GM21381 (cell line): Measurements from ENCODE around the gene PCDH17.
A peak's percentile ranks its signal among the peaks of the same experiment; 100 is the strongest.

ENCODE experiments used
- ATAC-seq: cut with Tn5 transposase; IDR thresholded peaks from one replicate; pipeline ENCODE4 v1.9.1; 2021; ENCODE audit warnings: mild to moderate bottlenecking, moderate library complexity; ENCODE audit not compliant: unreplicated experiment

Gene PCDH17, protein sequence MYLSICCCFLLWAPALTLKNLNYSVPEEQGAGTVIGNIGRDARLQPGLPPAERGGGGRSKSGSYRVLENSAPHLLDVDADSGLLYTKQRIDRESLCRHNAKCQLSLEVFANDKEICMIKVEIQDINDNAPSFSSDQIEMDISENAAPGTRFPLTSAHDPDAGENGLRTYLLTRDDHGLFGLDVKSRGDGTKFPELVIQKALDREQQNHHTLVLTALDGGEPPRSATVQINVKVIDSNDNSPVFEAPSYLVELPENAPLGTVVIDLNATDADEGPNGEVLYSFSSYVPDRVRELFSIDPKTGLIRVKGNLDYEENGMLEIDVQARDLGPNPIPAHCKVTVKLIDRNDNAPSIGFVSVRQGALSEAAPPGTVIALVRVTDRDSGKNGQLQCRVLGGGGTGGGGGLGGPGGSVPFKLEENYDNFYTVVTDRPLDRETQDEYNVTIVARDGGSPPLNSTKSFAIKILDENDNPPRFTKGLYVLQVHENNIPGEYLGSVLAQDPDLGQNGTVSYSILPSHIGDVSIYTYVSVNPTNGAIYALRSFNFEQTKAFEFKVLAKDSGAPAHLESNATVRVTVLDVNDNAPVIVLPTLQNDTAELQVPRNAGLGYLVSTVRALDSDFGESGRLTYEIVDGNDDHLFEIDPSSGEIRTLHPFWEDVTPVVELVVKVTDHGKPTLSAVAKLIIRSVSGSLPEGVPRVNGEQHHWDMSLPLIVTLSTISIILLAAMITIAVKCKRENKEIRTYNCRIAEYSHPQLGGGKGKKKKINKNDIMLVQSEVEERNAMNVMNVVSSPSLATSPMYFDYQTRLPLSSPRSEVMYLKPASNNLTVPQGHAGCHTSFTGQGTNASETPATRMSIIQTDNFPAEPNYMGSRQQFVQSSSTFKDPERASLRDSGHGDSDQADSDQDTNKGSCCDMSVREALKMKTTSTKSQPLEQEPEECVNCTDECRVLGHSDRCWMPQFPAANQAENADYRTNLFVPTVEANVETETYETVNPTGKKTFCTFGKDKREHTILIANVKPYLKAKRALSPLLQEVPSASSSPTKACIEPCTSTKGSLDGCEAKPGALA (N-terminal part only)

DNA sequence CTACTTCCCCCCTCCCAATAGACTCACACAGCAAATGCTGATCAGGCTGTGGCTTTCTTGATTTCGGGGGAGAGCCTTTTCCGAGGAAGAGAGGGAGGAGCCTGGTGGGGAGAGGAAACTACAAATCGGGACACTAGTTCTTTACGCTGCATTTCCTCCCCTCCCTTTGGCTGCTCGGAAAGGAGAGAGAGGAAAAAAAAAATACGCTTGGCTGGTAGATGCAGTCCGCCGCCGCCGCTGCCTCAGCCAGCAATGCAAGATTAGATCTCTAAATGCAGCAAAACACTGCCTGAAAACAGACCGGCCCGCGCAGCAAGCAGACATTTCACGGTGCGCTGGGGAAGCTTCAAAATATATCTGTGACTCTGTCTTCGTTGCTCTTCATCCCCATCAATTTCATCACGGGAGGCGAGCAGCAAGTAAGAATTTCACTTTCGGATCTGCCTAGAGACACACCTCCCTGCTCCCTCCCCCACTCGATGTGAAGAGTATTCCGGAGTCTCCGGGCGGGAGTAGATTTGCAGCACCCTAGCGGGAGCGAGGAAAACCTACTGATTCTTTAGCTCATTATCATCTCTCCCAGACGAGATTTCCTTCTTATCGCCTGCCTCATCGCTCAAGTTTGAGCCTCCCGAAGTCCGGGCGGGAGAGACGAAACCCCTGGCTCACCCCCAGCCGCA lies at the start of gene PCDH17:
PCDH17 (plus strand) TSS at position 149 of the 680 bp plus-strand sequence. CDS start 803 bp downstream, outside the sequence.
- ATAC-seq = no peak

DNA sequence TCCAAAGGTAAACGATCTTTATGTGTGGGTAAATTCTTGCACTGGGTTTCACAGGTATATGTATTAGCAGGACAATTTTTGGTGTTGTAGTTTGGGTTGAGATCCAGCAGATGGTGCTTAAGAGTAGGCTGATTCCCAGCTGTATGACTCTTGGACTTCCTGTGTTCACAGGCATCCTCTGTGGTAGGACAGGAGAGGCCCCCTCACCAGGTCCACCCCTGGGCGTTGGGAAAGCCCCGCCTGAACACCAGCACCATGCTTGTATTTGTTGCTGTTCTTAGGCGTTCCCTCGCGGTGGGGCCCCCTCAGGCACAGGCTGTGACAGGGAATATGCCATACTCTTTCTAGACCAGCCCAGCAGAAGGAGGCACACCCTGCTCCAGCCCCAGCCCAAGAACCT lies 49.5 kb upstream of the PCDH17 start:
- ATAC-seq = no peak

DNA sequence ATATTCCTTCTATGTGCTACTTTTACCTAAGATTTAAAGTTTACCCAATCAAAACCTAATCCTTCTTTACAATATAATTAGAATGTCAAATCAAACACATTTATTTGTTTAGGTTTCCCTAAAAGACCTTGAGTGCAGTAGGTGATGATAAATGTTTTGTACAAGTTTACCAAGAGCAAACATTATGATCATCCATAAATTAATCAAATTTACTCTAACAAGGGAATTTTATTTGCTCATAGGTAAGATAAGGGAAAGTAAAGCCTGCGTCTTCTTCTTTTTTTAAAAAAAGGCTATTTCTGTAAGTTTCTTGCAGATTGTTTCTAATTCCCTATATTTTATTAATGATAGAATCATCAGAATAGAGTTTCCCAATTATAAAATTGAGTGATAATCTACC lies 48.0 kb upstream of the PCDH17 start:
- no peak for ATAC-seq

DNA sequence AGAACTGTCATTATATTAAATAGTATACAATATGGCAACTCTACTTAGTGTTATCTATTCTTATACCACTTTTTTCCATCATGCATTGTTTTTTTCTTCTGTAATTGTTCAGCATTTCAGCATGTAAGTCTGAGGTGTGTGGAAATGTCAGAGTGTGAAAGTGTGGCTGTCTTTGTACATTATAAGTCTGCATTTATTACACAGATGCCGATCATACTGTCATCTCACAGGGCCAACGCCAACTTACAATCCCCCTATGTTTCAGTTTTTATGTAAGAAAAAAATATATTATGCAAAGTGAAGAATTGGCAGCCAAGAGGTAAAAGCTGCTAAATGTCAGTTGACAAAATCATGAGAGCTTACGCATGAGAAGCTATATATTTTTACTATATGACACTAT lies 42.9 kb upstream of the PCDH17 start:
- ATAC-seq = no peak

DNA sequence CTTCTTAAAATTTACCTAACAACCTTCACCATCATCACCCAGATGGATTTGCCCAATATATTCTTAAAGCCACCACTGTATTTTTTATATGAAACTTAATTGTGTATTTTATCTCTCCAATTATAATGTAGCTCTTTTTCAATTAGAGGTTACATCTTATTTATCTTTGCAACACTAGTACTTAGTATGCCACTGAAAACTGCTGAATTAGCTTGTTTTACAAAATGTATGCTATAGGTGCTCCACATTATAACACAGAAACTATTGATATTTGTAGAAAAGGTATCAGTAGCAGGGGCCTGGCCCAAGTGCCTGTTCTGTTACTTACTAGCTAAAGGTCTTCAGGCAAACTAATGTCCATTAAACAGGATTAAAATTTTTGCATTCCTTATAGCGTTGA lies 35.8 kb upstream of the PCDH17 start:
- no peak for ATAC-seq

DNA sequence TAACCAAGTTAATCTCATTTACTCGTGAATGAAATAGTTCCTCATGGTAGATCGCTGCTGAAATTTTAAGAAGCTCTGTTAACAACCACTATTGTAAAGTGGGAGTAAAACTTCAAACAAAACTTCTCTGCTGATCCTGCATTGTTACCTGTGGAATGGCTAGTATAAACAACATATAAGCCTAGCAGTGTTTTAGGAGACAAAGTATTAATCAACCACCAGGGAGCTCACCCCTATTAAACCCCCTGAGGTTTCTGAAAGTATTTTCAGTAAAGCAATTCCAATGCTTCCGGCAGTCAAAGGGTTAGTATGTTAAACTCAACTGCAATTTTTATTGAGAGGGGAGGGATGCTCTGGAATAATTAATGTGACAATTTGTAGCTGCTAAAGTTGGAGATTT lies 30.0 kb upstream of the PCDH17 start:
- ATAC-seq = no peak

DNA sequence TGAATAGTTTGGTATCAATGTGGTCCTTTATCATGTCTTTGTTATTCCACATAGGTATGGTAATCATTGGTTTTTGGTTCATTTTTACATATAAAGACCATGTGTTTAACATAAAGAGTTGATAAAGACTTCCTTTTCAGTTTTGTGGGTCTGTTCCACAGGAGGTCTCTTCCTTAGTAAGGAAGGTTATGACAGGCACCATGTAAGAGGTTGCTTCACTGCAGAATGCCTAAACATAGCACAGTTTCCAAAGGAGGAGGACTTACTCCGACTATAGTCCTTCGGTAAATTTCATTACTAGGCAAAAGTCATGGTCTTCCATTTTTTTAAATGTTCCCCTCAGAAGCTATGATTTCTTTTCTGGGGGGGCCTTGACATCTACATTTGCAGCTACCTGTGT lies 27.1 kb upstream of the PCDH17 start:
- no peak for ATAC-seq

DNA sequence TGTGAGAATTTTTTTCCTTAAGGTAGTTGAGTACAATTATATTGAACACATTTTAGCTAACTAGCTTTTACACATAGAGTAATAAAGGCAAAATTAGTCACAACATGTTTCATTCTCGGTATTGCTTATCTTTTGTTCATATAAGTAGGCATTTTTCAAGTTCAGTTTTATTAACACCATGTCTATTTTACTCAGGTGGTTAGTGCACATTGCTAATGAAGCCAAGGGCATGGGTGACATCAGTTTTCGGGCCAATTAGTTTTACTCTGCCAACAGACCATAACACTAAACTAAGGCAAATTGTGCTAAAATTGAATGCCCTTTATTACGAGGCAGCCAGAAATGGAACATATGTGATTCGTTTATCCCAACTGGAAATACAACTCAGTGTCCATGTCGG lies 19.6 kb upstream of the PCDH17 start:
- ATAC-seq = no peak

DNA sequence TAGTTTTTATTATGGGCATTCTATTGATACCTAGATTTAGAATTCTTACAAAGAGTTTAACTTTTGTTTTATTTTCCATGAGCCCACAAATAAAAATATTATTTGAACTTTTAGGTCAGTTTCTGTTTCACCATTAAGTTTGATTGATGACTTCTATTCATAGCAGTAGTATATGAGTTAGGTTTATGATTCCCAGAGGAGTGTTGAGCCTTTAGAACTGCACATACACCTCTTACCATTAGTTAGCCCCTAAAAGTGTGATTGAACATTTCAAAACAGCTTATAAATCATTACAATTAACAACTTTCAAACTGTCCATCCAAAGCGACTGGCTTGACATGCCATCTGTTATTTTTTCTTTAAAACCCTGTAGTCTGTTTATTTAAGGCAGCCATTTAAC lies 19.0 kb upstream of the PCDH17 start:
- ATAC-seq = no peak

DNA sequence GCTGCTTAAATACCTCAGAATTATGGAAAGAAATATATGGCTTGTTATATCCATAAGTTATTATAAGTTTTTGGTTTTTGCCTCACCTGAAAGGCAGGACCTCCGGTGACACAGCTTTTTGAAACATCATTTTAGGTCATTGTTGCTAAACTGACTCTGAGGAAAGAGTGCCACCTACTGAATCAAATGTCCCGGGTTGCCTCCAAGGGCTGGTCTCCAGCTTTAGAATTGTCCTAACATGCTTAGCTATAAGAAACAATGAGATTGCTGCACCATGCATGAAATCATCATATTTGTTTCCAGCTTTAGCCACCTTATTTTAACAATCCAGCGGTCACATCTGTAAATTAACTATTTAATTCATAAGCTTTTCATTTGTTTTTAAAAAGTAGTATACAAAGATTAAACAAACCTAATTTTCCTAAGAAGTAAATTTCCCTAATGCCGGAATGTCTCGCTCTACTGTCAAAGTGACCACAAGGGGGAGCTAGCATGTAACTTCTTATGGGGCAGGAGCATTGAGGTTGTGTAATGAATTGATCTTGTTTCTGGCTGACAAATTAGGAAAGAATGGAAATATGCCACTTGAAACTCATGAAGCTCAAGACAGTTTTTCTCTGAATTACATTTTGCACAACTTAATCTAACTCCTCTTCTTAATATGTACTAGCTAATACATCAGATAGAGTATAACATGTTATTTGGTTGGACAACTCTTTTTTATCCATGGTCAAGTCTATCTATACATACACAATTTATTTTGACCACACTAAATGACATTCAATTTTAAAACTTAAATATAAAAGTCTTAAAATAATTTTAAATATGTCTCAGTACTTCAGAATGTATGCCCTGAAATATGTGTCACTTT lies 6.7 kb upstream of the PCDH17 start:
- peak; percentile 71 for ATAC-seq

DNA sequence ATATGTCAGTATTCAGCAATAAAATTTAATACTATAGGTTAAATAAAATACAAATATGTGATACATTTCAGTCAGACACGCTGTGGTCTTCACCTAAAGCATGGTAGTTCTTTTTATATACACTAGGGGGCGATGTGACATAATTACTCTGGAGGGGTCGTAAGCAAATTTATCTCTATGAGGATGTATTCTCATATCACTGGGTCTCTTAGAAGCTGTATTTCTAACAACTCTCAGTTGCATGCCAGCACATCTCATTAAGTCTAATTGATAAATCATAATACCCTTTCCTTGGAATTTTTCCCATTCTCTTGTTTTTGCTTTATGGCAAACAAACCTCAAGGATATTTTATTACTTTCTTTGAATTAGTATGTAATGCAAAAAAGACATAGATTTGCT lies 3.9 kb upstream of the PCDH17 start:
- no peak for ATAC-seq

DNA sequence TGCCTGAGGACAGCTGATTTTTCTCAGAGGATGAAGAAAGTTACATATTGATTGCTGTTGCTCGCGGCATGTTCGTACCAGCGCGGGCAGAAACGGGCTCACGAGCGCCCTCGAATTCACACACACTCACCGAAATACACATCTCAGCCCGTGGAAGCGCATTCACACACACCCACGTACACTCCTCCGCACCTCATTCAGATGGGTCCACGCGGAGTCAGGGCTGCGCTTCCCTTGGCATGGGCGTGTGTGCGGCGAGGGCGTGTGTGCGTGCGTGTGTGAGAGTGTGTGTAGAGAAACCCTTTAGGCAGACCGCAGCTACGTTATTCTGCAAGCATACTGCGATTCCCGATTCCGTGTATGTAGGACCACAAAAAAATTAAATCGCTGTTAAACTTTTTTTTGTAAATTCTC lies 2.1 kb upstream of the PCDH17 start:
- no peak for ATAC-seq

DNA sequence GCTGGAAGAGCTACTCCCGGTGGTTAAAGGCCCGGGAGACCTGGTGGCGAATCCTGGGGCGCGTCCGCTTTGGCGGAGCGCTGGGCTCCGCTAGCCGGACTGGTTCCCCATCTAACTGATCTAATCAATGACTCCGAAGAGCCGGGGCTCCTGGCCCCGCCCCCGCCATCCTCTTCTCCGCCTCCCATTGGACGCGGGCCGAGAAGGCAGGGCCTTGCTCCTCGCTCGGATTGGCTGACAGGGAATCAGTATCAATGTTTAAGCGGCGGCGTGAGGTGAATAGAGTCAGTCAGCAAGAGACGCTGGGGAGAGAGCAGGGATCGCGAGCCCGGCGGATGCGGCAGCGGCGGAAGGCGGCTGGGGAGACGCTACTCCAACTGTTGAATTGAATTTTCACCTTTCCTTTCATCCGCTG lies 1.7 kb upstream of the PCDH17 start:
- no peak for ATAC-seq

DNA sequence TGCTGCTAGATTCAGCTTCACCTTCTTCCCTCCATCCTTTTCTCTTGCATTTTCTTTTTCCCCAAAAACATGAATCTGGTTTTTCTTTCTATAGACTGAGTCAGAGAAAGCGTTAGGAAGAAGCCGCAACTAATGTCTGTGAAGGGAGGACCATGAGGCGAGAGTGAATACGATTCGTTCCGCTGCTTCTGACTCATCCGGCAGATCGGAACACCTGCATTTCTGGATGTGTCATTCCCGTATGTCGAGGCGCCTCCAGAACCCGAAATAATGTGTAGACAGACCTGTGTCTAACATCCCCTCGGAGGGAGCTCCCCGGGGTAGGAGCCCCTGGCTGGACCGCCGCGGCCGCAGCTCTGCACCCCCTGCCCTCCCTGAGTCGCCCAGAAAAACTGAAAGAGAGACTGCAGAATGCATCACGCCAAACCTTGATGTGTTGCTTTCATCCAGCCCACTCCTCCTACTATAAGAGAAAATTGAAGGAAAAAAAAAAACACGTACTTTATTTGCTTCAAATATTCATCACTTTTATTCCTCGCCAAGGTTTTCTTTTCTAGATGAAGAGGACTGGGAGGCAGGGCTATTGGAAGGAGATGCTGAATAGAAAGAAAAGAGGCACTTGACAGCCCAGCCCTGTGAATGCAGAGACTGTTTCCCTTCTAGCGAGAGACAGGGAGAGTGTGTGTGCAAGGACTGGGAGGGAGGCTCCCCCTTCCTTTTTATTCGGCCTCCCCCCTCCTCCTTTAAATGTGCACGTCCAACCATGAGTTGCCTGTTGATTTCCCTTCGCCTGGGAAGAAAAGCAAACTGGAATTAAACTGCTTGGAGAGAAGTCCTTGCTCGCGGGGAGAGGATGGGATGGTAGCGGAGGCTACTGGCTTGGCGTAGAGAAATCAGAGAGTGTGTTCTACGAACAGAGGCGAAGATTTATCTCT lies 616 bp upstream of the PCDH17 start:
- ATAC-seq = no peak

DNA sequence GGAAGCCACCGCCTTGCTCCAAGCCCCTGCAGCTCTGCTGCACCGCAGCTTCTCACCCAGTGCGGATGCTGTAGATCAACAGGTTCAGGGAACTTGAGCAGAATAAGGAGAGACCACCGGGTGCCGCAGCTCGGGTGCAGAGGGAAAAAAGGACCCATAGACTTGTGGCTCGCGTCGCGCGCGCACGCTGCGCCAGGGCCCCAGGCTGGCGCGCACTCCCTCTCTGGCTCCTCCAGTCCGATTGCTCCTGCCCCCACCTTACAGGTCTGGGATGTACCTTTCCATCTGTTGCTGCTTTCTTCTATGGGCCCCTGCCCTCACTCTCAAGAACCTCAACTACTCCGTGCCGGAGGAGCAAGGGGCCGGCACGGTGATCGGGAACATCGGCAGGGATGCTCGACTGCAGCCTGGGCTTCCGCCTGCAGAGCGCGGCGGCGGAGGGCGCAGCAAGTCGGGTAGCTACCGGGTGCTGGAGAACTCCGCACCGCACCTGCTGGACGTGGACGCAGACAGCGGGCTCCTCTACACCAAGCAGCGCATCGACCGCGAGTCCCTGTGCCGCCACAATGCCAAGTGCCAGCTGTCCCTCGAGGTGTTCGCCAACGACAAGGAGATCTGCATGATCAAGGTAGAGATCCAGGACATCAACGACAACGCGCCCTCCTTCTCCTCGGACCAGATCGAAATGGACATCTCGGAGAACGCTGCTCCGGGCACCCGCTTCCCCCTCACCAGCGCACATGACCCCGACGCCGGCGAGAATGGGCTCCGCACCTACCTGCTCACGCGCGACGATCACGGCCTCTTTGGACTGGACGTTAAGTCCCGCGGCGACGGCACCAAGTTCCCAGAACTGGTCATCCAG lies 964 bp downstream of the PCDH17 start:
- no peak for ATAC-seq

DNA sequence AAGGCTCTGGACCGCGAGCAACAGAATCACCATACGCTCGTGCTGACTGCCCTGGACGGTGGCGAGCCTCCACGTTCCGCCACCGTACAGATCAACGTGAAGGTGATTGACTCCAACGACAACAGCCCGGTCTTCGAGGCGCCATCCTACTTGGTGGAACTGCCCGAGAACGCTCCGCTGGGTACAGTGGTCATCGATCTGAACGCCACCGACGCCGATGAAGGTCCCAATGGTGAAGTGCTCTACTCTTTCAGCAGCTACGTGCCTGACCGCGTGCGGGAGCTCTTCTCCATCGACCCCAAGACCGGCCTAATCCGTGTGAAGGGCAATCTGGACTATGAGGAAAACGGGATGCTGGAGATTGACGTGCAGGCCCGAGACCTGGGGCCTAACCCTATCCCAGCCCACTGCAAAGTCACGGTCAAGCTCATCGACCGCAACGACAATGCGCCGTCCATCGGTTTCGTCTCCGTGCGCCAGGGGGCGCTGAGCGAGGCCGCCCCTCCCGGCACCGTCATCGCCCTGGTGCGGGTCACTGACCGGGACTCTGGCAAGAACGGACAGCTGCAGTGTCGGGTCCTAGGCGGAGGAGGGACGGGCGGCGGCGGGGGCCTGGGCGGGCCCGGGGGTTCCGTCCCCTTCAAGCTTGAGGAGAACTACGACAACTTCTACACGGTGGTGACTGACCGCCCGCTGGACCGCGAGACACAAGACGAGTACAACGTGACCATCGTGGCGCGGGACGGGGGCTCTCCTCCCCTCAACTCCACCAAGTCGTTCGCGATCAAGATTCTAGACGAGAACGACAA lies 1.8 kb downstream of the PCDH17 start:
- ATAC-seq = no peak
